G401.6 (cell line): ENCODE measurements around the gene PSMA8.
"Not testable (repeated sequence)": the region's sequence is repeated elsewhere in the genome, so short reads cannot be mapped to it uniquely, and the experiment has no call there.

Experiments used
- FAIRE-seq: peaks from 2 replicates; lab custom pipeline; 2012; peaks lifted over from hg19 to GRCh38; lab: Jason Lieb, UNC

Gene PSMA8

DNA sequence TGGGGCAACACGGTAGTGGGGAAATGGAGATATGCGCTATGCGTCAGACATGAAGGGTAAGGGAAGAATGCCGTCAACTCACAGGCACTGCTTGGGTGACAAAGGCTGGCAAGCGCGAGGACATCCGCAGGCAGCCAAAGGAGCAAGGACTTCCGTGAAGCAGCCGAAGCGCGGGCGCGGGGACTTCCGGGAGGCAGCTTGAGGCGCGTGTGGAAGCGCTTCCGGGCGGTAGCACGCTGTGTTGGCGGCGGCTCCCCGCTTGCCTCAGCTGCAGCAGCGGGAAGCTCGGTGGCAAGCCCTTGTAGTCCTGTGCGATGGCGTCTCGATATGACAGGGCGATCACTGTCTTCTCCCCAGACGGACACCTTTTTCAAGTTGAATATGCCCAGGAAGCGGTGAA is at the start of gene PSMA8:
PSMA8 (plus strand) TSS at position 218 of the 400 bp plus-strand sequence; CDS start at position 315, 97 bp downstream.
- FAIRE-seq = no peak

DNA sequence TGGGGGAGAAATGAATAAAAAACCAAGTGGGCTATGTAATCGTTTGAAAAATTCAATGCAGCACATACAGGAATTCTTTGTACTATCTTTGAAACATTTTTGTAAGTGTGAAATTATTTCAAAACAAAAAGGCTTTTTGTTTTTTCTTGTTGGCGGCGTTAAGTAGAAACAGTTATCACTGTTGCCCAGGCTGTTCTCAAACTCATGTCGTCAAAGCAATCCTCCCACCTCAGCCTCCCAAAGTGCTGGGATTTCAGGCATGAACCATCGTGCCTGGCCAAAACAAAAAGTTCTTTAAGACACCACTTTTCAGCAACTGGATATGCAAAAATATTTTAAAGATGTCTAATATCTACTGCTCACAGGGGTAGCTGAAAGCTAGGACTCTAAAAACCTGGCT is 48.6 kb upstream of the PSMA8 start:
- no peak for FAIRE-seq

DNA sequence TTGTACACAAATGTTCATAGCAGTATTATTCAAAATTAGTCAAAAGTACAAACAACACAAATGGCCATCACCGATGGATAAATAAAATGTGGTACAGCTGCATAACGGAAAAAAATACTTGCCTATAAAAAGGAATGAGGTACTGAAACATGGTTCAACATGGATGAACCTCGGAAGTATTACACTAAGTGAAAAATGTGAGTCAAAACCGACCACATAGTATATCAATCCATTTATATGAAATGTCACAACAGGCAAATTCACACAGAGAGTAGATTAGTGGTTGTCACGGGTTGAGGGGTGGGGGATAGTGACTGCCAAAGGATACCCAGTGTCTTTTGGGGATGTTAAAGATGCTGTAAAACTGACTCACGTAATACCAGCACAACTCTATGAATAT is 46.7 kb upstream of the PSMA8 start:
- FAIRE-seq = no peak

DNA sequence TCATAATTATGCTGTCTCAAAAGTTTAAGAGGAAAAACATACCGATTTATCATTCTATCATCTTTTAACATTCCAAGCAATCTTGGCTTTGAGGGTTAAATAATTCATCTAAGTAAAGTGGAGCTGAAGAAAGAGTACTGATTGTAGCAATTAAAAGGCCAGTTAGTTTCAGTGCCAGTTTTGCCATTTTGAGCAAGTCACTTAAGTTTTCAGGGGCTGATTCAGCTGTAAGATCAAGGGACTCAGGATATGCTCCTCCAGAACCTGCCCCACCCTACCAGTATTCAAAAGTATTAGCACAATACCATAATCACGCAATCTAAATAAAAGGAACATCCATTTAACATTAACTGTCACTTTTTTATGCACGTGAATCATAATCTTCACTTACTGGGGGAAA is 45.2 kb upstream of the PSMA8 start:
- FAIRE-seq = no peak

DNA sequence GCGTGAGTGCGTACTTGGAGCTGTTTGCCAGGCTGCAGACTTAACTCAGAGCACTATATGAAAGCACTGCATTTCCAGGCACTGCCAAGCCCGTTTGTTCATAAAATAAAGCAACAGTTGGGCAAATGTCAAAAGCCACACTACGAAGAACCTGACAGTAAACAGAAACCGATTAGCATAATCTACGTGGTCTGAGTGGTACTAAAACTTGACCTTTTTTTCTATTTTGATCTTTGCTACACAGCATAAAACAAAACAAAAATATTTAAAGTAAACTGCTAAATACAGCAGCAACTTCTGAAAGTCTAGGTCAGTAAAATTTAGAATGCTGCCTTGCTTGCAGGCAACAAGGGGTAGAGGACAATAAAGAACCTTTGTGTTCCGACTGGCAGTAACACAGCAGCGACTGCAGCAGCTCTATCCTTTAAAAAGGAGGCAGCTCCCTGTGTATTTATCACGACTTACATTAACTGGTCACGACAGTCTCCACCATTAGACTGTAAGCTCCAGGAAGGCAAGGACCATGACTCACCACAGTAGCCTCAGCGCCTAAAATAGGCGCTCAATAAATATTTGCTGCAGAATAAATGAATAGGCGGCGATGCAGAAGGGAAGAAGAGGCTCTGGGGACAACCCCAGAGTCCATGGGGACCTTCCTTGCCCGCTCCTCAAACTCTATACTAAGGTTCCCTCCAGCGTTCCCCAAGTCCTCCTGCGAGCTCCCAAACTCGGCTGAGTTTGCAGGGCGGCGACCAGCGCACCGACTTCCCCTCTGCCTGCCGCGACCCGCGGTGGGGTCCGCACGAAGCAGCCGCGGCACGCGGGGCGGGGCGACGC is 44.2 kb upstream of the PSMA8 start:
- FAIRE-seq = no peak

DNA sequence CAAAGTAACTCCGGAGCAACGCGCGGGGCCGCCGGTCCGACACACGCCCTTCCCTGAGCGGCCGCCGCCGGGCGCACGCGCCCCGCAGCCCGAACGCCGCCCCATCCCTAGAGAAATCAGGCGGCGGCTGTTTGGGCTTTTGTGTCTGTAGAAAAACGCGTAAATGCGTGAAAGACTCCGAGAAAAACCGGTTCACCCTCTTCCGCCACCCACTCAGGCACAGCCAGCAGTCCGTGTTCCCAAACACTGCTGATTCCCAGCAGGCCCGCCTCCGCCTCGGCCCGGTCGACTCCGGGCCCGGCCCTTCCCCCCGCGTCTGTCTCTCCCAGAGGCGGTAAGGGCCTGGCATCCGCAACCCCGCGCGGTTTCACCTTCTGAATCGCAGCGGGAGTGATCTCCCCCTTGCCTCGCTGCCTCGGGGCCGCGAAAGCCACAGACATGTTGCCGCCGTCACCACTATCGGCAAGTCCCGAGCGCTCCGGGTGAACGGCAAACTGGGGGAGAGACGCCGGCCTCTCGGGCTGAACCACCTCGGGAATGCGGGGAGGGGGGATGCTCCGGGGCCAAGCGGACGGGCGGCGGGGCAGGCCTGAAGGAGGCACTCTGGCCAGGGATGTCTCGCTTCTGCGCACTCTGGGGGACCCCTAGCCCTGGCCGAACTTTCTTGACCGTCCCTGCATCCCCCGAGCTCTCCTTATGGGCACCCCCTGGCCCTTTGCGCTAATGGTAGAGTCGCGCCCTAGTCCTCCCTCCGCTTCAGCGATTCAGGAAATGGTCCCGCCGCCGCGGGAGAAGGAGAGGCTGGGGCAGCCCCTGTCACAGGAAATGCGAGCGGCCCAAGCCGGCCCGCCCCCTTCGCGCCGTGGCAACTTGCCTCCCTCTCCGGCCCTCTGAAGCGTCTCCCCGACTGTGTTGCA is 43.3 kb upstream of the PSMA8 start, which contains the start of gene SS18:
SS18 (minus strand) TSS at position 484 of the 917 bp plus-strand sequence; CDS start at position 440, 44 bp downstream.
- peak; percentile 85 for FAIRE-seq

DNA sequence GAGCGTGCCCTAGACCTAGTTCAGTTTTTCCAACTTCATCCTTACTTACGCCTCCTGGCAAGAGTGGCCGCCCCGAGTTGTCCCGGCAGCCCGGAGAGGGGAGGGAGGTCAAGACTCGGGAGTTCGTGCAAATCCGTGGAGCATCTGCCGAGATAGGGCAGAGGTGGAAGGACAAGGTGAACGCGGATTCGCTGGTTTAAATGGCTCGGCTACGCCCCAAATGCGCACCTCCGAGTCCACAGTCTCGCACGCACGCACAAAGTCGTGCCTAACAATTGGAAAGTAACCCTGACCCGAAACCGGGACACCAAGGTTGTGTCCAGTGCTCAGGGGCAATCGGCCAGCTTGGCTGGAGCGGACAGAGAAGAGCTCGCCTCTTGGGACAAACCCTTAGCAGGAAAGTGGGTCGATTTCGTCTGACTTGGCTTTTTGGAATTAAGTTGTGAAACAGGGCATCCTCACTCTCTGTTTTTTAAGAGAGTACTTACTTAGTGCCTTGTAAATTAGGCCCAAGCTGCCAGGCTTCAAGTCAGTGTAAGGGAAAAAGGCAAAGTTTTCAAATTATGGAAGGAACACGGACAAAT is 42.5 kb upstream of the PSMA8 start:
- FAIRE-seq = no peak

DNA sequence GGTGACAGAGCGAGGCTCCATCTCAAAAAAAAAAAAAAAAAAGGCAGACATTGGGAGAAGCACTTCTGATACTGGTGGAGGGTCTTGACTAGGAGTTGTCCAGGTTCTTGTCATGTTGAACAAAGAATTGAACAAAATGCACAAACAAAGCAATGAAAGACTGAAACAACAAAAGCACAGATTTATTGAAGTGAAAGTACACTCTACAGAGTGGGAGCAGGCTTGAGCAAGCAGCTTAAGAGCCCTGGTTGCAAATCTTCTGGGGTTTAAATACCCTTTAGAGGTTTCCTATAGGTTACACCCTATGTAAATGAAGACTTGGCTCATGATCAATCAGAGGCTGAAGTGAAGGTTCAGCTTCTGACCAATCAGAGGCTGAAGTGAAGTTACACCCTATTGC is 36.8 kb upstream of the PSMA8 start:
- no peak for FAIRE-seq

DNA sequence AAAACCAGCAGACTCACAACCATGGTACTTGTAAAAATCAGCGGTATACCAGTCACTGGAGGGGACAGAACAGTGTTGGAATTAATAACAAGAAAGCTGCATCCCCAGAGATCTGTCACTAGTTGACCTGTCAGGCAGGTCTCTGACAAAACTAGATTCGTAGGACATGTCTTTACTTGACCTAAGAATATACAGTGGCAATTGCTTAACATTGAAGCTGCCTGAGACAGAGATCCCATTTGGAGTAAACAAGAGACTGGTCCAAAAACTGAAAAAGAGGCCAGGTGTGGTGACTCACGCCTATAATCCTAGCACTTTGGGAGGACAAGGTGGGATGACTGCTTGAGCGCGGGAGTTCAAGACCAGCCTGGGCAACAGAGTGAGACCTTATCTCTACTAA is 36.1 kb upstream of the PSMA8 start:
- no peak for FAIRE-seq

DNA sequence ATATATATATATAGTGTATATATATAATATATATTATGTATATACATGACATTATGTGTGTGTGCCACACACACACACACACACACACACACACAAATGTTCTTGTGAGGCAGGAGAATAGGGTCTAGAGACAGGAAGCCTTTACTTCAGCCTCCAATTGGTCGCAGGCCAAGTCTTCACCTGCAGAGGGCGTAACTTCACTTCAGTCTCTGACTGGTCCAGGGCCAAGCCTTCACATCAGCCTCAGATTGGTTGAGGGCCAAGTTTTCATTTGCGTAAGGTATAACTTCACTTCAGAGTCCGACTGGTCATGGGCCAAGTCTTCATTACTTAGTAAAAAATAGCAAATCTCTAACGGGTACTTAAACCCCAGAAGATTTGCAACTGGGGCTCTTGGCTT is 30.1 kb upstream of the PSMA8 start:
- no peak for FAIRE-seq

DNA sequence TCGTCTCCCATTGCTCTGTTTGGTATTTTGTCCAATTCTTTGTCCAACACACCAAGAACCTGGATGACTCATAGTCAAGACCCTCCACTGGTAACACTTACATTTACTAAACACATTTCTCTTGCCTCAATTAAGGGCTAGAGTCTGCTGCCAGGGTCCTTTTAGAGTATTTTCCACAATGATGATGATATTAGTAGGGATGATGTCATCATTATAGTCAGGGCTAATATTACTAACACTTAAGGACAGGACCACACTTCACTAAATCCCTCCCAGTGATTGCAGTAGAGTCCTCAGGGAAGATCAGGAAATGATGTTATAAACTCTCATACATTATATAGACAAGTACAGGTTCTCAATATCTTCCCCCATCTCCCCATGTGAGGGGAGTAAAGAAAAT is 29.6 kb upstream of the PSMA8 start:
- FAIRE-seq = no peak

DNA sequence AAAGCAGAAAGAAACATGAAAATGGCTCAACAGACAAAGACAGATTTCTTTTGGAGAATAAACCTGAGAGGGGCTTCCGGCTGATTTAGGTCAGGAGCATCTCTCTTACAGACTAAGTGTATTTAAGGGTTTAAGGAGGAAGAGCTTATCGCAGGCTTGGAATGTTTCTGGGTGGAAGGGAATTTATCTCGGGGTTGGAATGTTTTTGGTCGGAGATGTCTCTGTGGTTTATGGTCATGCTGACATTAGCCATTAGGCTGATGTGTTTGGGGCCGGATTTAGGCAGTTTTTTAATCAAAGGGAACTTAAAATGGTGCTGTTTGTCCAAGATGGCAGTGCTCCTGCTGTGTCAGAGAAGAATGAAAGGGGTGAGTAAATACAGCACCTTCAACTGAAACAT is 14.4 kb upstream of the PSMA8 start:
- no peak for FAIRE-seq

DNA sequence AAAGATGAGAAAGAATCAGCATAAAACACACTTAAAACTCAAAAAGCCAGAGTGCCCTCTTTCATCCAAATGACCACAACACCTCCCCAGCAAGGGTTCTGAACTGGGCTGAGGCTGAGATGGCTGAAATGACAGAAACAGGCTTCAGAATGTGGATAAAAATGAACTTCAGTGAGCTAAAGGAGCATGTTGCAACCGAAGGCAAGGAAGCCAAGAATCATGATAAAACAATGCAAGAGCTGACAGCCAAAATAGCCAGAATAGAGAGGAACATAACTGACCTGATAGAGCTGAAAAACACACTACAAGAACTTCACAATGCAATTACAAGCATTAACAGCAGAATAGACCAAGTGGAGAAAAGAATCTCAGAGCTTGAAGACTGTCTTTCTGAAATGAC is 12.2 kb upstream of the PSMA8 start:
- FAIRE-seq = no peak

DNA sequence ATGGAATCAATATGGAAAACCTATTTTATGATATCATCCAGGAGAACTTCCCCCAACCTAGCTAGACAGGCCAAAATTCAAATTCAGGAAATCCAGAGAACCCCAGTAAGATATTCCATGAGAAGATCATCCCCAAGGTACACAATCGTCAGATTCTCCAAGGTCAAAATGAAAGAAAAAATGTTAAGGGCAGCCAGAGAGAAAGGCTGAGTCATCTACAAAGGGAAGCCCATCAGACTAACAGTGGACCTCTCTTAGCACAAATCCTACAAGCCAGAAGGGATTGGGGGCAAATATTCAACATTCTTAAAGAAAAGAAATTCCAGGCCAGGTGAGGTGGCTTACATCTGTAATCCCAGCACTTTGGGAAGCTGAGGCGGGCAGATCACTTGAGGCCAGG is 11.7 kb upstream of the PSMA8 start:
- FAIRE-seq = not testable (repeated sequence)

DNA sequence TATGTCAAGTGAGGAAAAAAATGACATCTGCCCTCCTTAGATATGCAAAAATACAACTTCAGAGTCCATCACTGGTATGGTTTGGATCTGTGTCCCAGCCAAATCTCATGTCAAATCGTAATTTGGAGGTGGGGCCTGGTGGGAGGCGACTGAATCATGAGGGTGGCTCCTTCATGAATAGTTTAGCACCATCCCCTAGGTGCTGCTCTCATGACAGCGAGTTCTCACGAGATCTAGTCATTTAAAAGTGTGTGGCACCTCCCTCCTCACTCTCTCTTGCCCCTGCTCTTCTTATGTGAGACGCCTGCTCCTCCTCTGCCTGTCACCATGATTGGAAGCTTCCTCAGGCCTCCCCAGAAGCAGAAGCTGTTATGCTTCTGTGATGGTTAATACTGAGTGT is 5.9 kb upstream of the PSMA8 start:
- FAIRE-seq = no peak

DNA sequence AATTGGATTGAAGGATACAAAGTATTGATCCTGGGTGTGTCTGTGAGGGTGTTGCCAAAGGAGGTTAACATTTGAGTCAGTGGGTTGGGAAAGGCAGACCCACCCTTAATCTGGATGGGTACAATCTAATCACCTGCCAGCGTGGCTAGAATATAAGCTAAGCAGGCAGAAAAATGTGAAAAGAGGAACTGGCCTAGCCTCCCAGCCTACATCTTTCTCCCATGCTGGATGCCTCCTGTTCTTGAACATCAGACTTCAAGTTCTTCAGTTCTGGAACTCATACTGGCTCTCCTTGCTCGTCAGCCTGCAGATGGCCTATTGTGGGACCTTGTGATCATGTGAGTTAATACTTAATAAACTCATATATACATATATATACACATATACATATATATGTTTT is 5.5 kb upstream of the PSMA8 start:
- not testable (repeated sequence) for FAIRE-seq

DNA sequence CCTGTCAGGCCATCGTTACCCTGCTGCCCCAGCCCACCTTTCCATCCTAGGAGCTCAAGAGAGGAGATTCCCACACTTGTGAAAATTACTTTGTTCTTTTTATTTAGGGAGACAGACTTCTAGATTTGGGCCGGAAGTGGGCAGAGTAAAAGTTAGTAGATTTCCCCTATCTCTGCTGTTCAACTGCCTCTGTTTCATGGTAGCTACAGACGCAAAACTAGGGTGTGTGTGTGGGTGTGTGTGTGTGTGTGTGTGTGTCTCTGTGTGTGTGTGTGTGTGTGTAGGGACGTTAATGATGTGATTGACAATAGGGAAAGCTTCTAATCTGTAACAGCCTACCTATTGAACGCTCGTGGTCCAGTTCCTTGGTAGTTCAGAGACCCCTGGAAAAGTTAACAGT is 438 bp downstream of the PSMA8 start:
- FAIRE-seq = no peak

DNA sequence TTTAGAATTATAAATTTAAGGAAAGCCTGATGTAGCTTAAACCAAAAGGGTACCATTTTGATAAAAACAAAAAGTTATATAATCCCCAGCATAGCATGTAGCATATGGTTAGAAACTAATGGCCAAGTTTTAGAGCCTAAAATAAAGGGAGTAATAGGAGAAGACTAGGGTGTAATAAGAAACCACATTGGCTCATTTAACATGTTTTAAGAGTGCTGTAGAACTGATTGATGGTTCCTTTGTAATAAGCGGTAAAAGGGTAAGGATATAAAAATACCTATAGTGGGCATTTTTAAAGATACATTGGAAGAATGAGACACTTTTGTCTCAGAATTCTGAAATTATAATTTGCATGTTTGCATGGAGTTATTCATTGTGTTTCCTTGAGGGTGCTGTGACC is 1.9 kb downstream of the PSMA8 start:
- FAIRE-seq = no peak

DNA sequence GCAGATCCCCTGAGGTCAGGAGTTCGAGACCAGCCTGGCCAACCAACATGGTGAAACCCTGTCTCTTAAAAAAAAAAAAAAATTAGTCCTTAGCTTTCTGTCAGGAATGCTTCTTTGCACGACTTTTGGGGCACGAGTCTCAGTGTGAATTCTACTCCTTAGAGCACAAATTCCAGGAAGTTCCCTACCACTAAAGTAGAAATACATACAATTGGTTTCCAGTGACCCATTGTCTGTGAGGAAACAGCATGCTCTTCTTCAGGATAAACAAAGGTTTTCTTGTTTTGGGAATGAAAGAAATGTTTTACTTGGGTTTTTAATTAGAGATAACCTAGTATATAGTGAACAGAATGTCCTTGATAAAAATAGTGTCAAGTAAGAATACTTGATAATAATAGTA is 23.7 kb downstream of the PSMA8 start:
- no peak for FAIRE-seq

DNA sequence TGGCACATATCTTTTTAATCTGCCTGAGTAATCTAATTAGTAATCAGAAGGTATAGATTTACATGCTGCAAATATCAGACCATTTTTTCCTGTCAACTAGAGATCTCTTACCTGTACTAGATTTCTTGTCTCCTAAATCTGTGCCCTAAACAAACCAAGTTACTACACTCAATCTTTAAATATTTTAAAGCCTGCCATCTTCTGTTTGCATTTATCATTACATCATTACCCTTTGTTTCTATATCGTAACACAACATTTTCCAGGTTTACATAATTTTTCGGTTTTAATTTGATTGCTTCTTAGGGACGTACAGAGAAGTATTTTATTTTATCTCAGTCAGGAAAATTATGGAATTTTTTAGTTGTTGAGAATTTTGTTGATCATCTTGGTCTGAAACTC is 25.7 kb downstream of the PSMA8 start:
- FAIRE-seq = peak; percentile 77

DNA sequence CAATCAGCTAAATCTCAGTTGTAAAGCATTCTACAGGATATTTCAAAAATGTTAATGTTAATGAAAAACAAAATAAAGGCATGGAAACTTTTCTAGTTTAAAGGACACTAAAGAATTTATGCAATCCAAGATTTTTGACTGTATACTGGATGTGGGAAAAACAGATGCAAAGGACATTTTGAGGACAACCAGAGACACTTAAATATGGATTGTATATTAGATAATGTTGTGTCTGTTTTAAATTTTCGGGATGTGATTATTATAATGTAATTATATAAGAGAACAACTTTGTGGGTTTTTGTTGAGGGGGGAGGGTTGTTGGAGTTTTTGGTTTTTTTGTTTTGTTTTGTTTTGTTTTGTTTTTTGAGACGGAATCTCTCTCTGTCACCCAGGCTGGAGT is 30.9 kb downstream of the PSMA8 start:
- FAIRE-seq = no peak

DNA sequence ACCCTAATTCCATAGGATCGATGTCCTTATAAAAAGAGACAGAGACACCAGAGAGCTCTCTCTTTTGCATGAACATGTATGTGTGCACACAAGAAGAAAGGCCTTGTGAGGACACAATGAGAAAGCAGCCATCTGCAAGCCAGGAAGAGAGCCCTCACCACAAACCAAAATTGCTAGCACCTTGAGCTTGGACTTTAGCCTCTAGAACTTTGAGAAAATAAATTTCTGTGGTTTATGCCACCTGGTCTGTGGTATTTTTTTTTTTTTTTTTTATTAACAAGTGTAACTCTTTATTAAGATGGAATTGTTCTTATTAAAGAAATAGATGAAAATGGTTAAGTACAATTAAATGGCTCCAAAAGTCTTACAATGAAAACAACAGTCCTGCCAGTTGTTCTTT is 33.9 kb downstream of the PSMA8 start:
- not testable (repeated sequence) for FAIRE-seq

DNA sequence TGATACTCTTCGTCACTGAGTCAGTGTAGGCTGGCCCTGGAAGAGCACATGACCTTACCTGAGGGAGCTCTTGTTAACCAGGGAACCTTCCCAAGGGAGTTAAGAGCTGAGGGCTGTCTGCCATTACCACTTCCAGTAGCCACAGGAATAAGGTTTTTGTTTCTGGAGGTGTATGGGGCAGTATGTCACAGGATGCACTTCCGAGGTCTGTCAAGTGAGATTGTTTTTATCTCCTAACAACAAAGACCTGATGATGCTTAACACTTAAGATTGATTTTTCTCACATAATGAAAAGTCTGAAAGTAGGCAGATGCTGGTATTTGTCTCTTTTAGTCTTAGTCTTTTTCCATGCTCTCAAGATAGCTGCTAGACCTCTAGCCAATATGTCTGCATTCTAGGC is 41.8 kb downstream of the PSMA8 start:
- FAIRE-seq = no peak
